ENCODE results near the gene ZNF618.

Gene ZNF618

GRCh38 chr9:113990570-113990907 lies 114.4 kb downstream of the ZNF618 start:
- H3K4me2 ChIP-seq (ENCODE audit: low read length): no peak overlapping the region
- no peaks in the 10 kb centered on the region for H3K79me2 ChIP-seq (ENCODE audit: control insufficient read depth, low read length)
- no peak overlapping the region for H3K27ac ChIP-seq (ENCODE audit: low read depth, low read length)
- H3K4me3 ChIP-seq (ENCODE audit: low read length): no peak overlapping the region
- H3K36me3 ChIP-seq (ENCODE audit: control insufficient read depth, low read length): no peaks in the 10 kb centered on the region
- peaks cover 6% of the 10 kb centered on the region; the same call in 1 of the 2 replicates for H3K27me3 ChIP-seq (ENCODE audit: control insufficient read depth, low read length)
- no peaks in the 10 kb centered on the region for H3F3A ChIP-seq (ENCODE audit: control insufficient read depth, insufficient read depth)
- peaks cover 7% of the 10 kb centered on the region for H3K4me1 ChIP-seq (ENCODE audit: control insufficient read depth, low read length)
- peaks cover 3% of the 10 kb centered on the region; the same call in 1 of the 2 replicates for H4K20me1 ChIP-seq (ENCODE audit: control insufficient read depth, insufficient read depth, low read depth, low read length)
- no peaks in the 10 kb centered on the region for H3K9me3 ChIP-seq (ENCODE audit: control insufficient read depth, insufficient read depth, low read length)
- no peak for TF ChIP-seq EZH2phosphoT487 (IDR thresholded peaks at IDR 0.05; ENCODE audit: borderline replicate concordance, low read length)
- TF ChIP-seq CTCF (IDR thresholded peaks at IDR 0.05; ENCODE audit: low read depth, low read length, poor library complexity, severe bottlenecking): no peak
- H3K9me2 ChIP-seq (replicated peaks; ENCODE audit: control insufficient read depth, low read length): no peaks in the 10 kb centered on the region

GRCh38 chr9:113990975-113991471 lies 114.9 kb downstream of the ZNF618 start:
- Histone ChIP-seq H3K4me1 (ENCODE audit: control insufficient read depth, low read length) (peaks cover 7% of the 10 kb centered on the region), H3K36me3 (ENCODE audit: control insufficient read depth, low read length) (no peaks in the 10 kb centered on the region), H3K9me2 (replicated peaks; ENCODE audit: control insufficient read depth, low read length) (no peaks in the 10 kb centered on the region), H3K9me3 (ENCODE audit: control insufficient read depth, insufficient read depth, low read length) (no peaks in the 10 kb centered on the region), H3K79me2 (ENCODE audit: control insufficient read depth, low read length) (no peaks in the 10 kb centered on the region), H3K4me3 (ENCODE audit: low read length) (no peak overlapping the region), H3K27ac (ENCODE audit: low read depth, low read length) (no peak overlapping the region), H3F3A (ENCODE audit: control insufficient read depth, insufficient read depth) (no peaks in the 10 kb centered on the region), H3K4me2 (ENCODE audit: low read length) (no peak overlapping the region), H4K20me1 (ENCODE audit: control insufficient read depth, insufficient read depth, low read depth, low read length) (peaks cover 3% of the 10 kb centered on the region; the same call in 1 of the 2 replicates), H3K27me3 (ENCODE audit: control insufficient read depth, low read length) (peaks cover 6% of the 10 kb centered on the region; the same call in 1 of the 2 replicates)
- TF ChIP-seq EZH2phosphoT487 (IDR thresholded peaks at IDR 0.05; ENCODE audit: borderline replicate concordance, low read length): no peak
- no peak for TF ChIP-seq CTCF (IDR thresholded peaks at IDR 0.05; ENCODE audit: low read depth, low read length, poor library complexity, severe bottlenecking)

- H3F3A ChIP-seq (ENCODE audit: control insufficient read depth, insufficient read depth): no peaks in the 10 kb centered on the region
- no peaks in the 10 kb centered on the region for H3K79me2 ChIP-seq (ENCODE audit: control insufficient read depth, low read length)
- H3K9me2 ChIP-seq (replicated peaks; ENCODE audit: control insufficient read depth, low read length): no peaks in the 10 kb centered on the region
- no peaks in the 10 kb centered on the region for H3K9me3 ChIP-seq (ENCODE audit: control insufficient read depth, insufficient read depth, low read length)
- no peak overlapping the region for H3K4me3 ChIP-seq (ENCODE audit: low read length)
- peaks cover 3% of the 10 kb centered on the region; the same call in 1 of the 2 replicates for H4K20me1 ChIP-seq (ENCODE audit: control insufficient read depth, insufficient read depth, low read depth, low read length)
- H3K27me3 ChIP-seq (ENCODE audit: control insufficient read depth, low read length): peaks cover 6% of the 10 kb centered on the region; the same call in 1 of the 2 replicates
- H3K36me3 ChIP-seq (ENCODE audit: control insufficient read depth, low read length): no peaks in the 10 kb centered on the region
- no peak overlapping the region for H3K4me2 ChIP-seq (ENCODE audit: low read length)
- H3K27ac ChIP-seq (ENCODE audit: low read depth, low read length): no peak overlapping the region
- peaks cover 7% of the 10 kb centered on the region for H3K4me1 ChIP-seq (ENCODE audit: control insufficient read depth, low read length)
- TF ChIP-seq CTCF (IDR thresholded peaks at IDR 0.05; ENCODE audit: low read depth, low read length, poor library complexity, severe bottlenecking): no peak
- no peak for TF ChIP-seq EZH2phosphoT487 (IDR thresholded peaks at IDR 0.05; ENCODE audit: borderline replicate concordance, low read length)
Measured at GRCh38 chr9:113991714-113992113, 115.6 kb downstream of the ZNF618 start.
